ENCODE results near the gene TMEM52.

The TMEM52 gene

DNA sequence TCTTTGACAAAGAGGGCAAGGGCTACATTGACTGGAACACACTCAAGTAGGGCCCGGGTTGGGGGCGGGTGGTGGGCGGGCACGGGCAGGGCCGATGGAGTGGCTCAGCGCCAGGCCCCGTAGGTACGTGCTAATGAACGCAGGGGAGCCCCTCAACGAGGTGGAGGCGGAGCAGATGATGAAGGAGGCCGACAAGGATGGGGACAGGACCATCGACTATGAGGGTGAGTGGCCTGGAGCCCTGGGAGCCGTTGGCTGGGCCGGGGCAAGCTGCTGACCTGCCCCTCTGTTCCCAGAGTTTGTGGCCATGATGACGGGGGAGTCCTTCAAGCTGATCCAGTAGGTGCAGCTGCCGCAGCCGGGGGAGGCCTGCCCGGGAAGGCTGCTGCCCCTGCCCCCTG, 2.2 kb downstream of the TMEM52 start:
- FAIRE-seq (no peak), DNase-seq (ENCODE audit: insufficient read length, low spot score) (no peak)

DNA sequence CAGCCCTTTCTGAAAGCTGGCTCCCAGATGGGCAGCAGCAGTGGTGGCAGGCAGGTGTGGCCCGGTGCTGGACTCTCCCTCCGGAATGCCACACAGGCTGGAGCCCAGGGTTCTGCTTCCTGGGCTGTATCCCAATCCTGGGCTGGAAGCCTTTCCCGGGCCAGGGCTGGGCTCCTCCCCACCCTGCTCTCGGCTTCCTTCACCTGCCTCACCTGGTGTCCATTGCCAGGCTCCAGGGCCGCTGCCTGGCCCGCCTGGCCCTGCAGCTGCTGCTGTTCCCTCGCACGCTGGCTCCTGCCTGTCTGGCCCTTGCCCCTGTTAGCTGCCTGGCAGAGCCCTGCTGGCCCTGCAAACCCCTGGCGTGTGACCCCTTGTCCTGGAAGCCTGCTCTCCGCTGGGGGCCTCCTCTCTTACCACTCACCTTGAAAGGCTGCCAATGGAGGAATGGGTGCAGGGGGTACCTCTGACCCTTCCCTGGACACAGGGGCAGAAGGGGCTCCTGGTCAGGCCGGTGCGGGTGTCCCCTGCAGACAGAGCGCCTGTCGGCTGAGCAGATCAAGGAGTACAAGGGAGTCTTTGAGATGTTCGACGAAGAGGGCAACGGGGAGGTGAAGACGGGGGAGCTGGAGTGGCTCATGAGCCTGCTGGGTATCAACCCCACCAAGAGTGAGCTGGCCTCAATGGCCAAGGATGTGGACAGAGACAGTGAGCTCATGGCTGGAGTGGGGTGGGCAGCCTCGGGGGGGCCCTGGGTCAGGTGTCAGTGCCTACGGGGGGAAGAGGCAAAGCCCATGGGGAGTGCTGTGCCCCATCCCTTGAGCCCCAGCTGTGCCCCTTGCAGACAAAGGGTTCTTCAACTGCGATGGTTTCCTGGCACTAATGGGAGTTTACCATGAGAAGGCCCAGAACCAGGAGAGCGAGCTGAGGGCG, 2.9 kb downstream of the TMEM52 start:
- no peak for DNase-seq (ENCODE audit: insufficient read length, low spot score)
- FAIRE-seq, result no peak

DNA sequence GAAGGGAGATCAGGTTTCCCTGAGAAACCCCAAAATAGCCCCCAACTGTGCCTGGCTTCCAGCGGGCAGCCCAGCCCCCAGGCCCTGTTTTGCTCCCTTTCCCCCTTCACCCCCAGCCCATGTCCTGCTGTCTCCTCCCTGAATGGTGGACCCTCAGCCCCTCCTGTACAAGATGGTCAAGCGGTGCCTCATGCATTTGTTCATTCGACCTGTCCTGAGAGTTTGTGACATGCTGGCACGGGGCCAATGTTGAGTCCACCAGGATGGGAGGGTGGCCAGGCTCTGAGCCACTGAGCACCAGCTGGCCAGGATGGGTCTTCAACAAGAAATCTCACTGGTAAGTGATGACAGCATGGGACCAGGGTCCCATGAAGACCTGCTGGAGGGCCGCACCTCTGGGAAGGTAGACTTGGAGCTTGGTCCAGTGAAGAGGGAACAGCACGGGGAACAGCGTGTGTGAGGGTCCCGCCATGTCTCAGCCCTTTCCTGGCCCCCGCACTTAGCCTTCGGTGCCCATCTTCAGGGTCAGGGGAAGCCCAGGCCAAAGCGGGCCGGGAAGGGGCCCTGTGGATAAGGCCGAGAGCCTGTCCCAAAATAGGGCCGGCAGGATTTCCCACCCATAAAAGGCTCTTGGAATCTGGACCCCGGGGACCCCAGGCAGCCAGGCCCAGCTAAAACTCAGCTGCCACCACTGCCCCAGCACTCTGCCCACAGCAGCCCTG, 3.9 kb downstream of the TMEM52 start, which contains the start of gene CALML6:
Gene CALML6, plus strand, starts transcription at position 290 of the 722 bp plus-strand sequence. Its CDS starts 21 bp downstream, at position 311.
- FAIRE-seq (no peak), DNase-seq (ENCODE audit: insufficient read length, low spot score) (no peak)

DNA sequence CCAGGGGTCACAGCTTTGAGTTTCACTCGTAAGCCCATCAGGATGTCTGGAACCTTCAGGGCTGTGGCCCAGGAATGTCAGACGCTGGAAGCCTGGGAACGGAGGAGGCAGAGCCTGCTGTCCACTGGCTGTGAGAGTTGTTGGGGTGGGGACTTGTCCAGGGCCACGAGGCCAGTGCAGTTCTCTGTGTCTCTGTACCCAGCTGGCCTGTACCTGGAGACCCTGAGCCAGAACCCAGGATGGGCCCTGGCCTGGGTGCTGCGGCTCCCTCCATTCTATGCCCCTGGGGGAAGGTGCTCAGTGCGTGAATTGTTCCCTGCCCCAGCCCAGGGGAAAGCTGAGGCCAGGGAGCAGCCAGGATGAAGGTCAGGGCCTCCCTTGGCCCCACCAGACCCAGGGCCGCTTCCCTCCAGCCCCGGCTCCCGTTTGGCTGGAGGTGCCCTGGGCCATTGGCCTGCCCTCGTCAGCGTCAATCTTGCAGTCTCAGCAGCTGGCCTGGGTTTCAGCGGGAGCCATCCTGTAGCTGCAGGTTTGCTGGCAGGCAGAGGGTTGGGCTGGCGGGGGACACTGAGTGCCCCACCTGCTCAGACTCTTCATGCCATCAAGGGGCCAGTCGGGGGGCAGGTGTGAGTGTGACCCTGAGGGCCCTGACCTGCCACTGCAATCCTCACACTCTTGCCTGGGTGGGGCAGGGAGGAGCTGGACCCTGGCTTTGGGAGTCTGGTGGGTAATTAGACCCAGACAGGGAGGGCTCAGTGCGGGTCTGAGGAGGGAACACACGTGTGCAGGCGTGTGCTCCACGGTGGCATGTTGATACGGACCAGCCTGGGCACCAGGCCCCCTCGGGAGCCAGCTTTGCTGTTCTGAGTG, 4.7 kb downstream of the TMEM52 start:
- no peak for FAIRE-seq

GRCh38 chr1:1911350-1912041, 7.6 kb downstream of the TMEM52 start:
- no peak for FAIRE-seq
- DNase-seq (ENCODE audit: insufficient read length, low spot score), result no peak

More for the DNA sequence above, 4.7 kb downstream of the TMEM52 start:
- DNase-seq (ENCODE audit: insufficient read length, low spot score), result no peak

DNA sequence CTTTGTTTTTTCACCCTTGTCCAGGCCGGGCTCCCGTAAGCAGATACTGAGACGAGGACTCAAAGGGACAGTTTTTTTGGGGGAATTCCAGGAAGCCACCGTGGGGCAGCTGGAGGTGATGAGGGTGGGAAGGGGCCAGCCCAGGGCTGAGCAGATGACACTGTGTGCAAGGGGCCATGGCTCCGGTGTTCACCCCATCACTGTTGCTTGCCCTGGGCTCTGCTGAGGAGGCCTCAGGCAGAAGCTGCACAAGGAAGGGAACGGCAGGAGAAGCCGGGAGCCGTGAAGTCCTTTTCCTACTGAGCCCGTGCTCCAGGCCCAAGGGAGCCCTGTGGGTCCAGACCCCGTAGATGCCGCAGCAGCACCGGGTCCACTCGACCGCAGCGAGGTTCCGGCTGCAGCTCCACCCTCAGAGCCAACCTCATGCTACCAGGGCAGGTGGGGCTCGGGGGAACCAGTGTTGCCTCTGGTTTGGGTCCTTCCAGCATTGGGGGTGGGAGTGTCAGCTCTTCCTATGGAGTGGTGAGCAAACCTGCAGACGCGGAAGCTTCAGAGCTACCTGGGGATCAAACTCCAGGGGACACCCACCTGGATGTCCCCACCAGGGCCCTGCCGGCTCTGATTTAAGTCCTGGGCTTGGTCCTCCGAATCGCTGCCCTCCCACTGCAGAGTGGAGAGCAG, 8.3 kb downstream of the TMEM52 start:
- no peak for FAIRE-seq

DNA sequence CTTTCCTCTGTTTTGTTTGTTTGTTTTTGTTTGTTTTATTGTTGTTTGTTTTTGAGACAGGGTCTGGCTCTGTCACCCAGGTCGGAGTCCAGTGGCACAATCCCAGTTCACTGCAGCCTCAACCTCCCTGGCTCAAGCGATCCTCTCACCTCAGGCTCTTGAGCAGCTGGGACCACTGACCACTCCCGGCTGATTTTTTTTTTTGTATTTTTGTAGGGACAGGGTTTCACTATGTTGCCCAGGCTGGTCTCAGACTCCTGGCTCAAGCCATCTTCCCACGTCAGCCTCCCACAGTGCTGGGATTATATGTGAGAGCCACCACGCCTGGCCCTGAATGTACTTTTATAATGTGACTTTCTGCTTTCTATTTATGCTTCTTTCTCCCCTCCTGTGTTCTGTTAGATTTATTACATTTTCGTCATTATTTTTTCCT, 9.0 kb downstream of the TMEM52 start:
- FAIRE-seq, result no peak
- no peak for DNase-seq (ENCODE audit: insufficient read length, low spot score)

More for the DNA sequence above, 8.3 kb downstream of the TMEM52 start:
- DNase-seq (ENCODE audit: insufficient read length, low spot score), result no peak

DNA sequence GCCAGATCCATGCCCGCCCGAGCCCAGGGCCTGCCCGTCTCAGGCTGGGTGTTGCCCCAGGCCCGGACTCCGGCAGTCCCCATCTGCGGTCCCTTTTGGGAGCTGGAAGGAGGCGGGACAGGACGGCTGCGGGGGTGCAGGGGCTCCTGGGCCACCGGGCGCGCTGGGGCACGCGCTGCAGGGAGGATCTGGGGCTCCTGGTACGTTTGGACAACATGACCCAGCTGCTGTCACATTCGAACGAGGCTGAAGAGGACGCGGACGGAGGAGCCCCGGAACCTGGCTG, 10.6 kb downstream of the TMEM52 start:
- DNase-seq (ENCODE audit: insufficient read length, low spot score) (no peak), FAIRE-seq (peak; percentile 23)

DNA sequence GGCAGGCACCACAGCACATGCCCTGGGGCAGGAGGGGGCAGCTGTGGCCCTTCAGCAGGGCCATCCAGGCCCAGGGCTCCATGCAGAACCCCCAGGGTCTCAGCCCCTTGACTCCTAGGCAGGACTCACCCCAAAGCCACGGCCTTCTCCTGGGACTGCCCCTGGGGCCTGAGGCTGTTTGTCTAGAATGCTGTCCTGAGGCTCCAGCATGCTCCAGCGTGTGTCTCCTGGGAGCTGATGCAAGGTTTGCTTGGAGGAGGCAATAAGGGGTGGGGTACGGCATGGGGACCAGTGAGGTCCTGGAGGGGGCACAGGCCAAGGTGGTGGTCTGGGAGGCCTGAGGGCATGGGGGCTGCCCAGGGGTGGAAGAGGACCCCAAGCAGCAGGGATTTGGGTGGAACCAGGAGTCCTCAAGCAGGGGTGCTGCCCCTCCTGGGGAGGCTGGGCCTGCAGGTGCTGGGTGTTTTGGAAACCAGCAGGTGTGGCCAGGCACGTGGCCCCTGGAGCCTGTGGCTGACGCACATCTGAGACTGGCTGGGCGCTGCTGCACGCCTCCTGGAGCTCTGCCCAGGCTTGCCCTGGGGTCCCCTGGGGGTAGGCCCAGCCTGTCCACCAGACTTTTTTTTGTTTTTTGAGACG, 11.9 kb downstream of the TMEM52 start:
- DNase-seq (ENCODE audit: insufficient read length, low spot score) (no peak), FAIRE-seq (no peak)

DNA sequence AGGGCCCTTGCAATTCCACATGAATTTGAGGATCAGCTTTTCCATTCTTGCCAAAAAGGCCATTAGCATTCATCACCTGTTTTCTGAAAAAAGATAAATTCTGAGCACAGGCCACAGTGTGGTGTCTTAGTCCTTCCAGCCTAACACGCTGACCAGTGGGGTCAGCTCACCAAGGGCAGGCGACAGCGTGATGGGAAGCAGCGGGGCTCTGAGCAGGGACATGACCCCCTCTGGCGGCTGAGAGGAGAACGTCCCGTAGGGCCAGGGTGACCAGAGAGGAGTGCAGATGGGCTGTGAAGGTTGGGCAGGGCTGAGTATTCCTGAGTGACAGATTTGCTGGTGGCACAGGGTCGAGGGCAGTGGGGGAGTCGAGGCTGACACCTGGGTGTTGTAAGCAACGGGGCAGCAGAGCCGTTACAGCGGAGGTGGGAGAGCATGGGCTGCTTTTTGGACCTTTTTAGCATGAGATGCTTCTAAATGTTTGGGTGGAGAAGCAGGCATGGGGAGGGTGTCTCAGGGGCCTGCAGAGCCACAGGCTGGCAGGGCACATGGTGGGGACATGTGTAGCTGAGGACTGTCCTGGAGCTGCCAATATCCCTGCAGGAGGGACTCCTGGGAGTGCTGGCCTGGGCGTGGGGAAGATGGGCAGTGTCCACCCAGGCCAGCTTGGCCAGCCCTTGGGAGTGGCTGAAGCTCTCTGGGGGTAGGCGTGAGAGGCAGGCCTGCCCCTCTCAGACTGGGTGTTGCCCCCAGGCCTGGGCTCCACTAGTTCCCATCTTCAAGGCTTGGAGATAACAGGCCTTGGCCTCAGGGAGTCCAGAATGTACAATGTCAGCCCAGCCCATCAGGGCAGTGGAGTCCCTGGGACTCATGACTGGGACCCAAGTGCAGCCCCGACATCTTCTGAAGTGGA, 12.6 kb downstream of the TMEM52 start:
- FAIRE-seq (peak; percentile 87), DNase-seq (ENCODE audit: insufficient read length, low spot score) (peak; percentile 71)

- no peak for FAIRE-seq
- no peak for DNase-seq (ENCODE audit: insufficient read length, low spot score)
Observed at GRCh38 chr1:1903224-1903623, 15.9 kb downstream of the TMEM52 start.

- no peak for DNase-seq (ENCODE audit: insufficient read length, low spot score)
- no peak for FAIRE-seq
Observed at GRCh38 chr1:1901641-1902294, 17.3 kb downstream of the TMEM52 start.

DNA sequence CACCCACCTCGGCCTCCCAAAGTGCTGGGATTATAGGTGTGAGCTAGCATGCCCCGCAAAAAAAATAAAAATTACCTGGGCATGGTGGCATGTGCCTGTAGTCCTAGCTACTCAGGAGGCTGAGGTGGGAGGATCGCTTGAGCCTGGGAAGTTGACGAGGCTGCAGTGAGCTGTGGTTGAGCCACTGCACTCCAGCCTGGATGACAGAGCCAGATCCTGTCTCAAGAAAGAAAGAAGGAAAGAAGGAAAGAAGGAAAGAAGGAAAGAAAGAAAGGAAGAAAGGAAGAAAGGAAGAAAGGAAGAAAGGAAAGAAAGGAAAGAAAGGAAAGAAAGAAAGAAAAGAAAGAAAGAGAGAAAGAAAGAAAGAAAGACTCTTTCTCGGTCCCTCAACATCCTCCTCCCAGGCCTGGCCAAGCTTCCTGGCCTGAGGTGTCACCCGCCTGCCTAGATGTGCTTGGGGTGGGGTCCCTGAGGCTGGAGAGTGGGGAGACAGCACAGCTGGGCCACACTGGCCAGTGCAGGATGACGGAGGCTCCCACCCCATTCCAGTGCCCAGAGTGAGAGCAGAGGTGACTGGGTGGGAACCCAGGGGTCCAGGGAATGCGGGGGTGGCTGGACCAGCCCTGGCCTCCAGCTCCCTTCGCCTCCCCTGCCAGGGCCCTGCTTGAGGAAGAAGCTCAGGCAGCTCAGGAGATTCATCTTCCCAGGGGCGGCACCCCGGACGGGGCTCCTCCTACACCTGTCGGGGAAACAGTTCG, 18.0 kb downstream of the TMEM52 start:
- no peak for FAIRE-seq
- DNase-seq (ENCODE audit: insufficient read length, low spot score), result no peak

DNA sequence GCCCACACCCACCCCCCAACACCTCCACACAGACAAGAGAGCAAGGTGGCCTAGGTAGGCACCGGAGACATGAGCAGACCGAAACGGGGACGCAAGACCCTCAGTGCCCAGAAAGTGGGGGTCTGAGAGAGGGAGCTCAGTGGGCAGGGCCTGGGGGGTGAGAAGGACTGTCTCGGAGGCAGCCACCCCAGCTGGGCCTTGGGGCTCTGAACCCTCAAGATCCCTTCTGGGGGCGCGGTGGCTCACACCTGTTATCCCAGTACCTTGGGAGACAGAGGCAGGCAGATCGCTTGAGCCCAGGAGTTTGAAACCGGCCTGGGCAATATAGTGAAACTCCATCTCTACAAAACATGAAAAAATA, 19.1 kb downstream of the TMEM52 start:
- FAIRE-seq, result no peak

DNA sequence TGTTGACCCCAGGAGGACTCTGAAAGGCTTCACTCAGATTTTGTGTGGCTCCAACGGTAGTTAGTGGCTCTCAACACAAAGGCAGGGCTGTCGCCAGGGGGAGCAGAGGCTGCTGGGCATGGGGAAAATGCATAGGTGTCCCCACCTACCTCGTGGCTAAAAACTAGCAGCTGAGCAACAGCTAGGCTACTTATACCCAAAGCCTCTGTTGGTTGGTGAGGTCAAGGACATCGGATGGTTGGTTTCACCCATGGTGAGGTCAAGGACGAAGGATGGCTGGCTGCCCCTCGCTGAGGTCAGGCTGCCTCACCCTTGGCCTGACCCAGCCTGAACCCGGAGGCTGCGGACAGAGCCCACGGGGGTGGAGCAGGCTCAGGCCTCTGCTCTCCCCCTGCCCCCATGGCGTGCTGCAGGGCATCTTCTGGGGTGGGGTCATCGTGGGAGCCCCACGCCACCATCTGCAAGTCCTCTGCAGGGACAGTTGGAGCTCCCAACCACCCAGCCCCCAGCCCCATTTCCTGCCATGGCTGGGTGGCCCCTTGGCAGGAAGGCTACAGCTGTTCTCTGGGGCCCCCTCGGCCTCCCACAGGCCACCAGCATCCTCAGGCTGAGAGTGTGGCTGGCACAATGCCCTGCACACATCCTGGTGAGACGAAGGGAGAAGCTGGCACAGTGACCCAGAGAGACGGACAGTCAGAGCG, 19.7 kb downstream of the TMEM52 start:
- DNase-seq (ENCODE audit: insufficient read length, low spot score) (no peak), FAIRE-seq (no peak)

More for the DNA sequence above, 19.1 kb downstream of the TMEM52 start:
- no peak for DNase-seq (ENCODE audit: insufficient read length, low spot score)

DNA sequence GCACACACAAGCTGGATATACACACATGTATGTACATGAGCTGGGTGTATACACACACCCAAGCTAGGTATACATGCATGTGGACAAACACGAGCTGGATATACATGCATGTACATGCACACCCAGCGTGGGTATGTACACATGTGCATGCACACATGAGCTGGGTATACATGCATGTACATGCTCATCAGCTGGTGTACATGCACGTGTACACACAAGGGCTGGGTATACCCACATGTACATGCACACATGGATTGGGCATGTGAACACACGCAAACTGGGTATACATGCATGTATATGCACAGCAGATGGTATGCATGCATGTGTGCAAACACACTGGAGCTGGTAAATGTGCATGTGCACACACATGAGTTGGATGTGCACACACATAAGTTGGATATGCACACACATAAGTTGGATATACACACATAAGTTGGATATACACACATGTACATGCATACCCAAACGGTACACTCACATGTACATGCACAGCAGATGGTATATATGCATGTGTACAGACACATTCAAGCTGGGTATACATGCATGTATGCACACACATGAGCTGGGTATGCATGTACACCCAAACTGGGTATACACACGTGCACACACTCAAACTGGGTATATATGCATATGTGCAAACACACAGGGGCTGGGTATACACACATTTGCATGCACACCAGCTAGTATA, 20.7 kb downstream of the TMEM52 start:
- DNase-seq (ENCODE audit: insufficient read length, low spot score) (no peak), FAIRE-seq (no peak)
